Spleen (tissue), 7 donors: Measurements from ENCODE around the gene POU2AF2.

Source experiments
- POLR2A ChIP-seq, 3 donors: fragments of 450-650 bp; IDR thresholded peaks; one replicate each; pipeline ENCODE4 v1.5.1; 2017; ENCODE audit warnings: antibody characterized with exemption in 3 of 3, mild to moderate bottlenecking in 1 of 3
- POLR2AphosphoS5 ChIP-seq, 3 donors: sonication (generic); formaldehyde crosslinking; IDR thresholded peaks; one replicate each; pipeline ENCODE4 v1.5.1; 2017; ENCODE audit warnings: antibody characterized with exemption in 3 of 3
- TF ChIP-seq, protein P1 (sequence below), 11 experiments: fragments of 200-600 bp in 7 of 11; fragments of 450-650 bp in 4 of 11; sonication (generic) in 4 of 11; IDR thresholded peaks in 8 of 11; conservative IDR thresholded peaks in 3 of 11; 1 replicate in 7 of 11; 2 replicates in 4 of 11; pipeline versions ENCODE4 v1.4.0 to v1.8.0; 2016 to 2021; ENCODE audit warnings: antibody characterized with exemption in 11 of 11, inconsistent platforms in 4 of 11, mild to moderate bottlenecking in 1 of 11
- donor health status: DM: no; HTN: no; CAD: no; lungs with moderate emphysema.
- donor health status: DM: no; HTN: no; CAD: no.
- donor health status: DM: no; HTN: no; CAD: no.

DNA sequence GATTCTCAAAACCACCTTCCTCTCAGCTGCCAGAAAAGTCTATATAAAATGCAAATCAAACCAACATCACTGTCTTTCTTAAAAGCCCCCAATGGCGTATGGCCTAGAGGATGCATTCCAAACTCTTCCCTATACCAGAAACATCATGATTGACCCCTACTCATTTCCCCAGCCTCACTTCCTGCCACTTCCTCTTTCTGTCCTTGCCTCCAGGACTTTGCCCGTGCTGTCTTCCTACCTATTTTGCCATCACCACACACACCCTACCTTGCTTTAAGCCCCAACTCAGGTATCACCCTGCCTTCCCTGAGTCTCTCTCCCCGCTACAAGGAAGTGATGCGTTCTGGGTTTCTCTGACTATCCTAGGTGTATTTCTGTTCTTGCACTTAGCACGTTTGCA, 8.1 kb downstream of the POU2AF2 start:
- TF ChIP-seq POLR2AphosphoS5 (IDR thresholded peaks at IDR 0.05) (no peak), POLR2A (IDR thresholded peaks at IDR 0.05) (no peak)
- TF ChIP-seq, protein P1, sequence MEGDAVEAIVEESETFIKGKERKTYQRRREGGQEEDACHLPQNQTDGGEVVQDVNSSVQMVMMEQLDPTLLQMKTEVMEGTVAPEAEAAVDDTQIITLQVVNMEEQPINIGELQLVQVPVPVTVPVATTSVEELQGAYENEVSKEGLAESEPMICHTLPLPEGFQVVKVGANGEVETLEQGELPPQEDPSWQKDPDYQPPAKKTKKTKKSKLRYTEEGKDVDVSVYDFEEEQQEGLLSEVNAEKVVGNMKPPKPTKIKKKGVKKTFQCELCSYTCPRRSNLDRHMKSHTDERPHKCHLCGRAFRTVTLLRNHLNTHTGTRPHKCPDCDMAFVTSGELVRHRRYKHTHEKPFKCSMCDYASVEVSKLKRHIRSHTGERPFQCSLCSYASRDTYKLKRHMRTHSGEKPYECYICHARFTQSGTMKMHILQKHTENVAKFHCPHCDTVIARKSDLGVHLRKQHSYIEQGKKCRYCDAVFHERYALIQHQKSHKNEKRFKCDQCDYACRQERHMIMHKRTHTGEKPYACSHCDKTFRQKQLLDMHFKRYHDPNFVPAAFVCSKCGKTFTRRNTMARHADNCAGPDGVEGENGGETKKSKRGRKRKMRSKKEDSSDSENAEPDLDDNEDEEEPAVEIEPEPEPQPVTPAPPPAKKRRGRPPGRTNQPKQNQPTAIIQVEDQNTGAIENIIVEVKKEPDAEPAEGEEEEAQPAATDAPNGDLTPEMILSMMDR (IDR thresholded peaks at IDR 0.05 in 8 of 11, conservative IDR thresholded peaks at IDR 0.05 in 3 of 11) = no peak
